Measurements from ENCODE around the gene KCNQ1OT1.

KCNQ1OT1 gene

GRCh38 chr11:2685566-2686359 lies 14.0 kb downstream of the KCNQ1OT1 start:
- DNase-seq = no peak

- no peak for DNase-seq
Measured at GRCh38 chr11:2685051-2685450, 14.7 kb downstream of the KCNQ1OT1 start.

GRCh38 chr11:2684581-2684980 lies 15.2 kb downstream of the KCNQ1OT1 start:
- DNase-seq = no peak

- no peak for DNase-seq
Measured at GRCh38 chr11:2683806-2684205, 16.0 kb downstream of the KCNQ1OT1 start.

GRCh38 chr11:2681408-2682145 lies 18.2 kb downstream of the KCNQ1OT1 start:
- no peak for DNase-seq

- DNase-seq = no peak
Measured at GRCh38 chr11:2679011-2679676, 20.6 kb downstream of the KCNQ1OT1 start.

GRCh38 chr11:2678396-2678795 lies 21.4 kb downstream of the KCNQ1OT1 start:
- DNase-seq = no peak

GRCh38 chr11:2677127-2677526 lies 22.7 kb downstream of the KCNQ1OT1 start:
- no peak for DNase-seq

- no peak for DNase-seq
Measured at GRCh38 chr11:2675540-2675939, 24.3 kb downstream of the KCNQ1OT1 start.

GRCh38 chr11:2674658-2675131 lies 25.1 kb downstream of the KCNQ1OT1 start:
- DNase-seq = no peak

GRCh38 chr11:2673871-2674471 lies 25.8 kb downstream of the KCNQ1OT1 start:
- DNase-seq = no peak

GRCh38 chr11:2673250-2673610 lies 26.6 kb downstream of the KCNQ1OT1 start:
- DNase-seq = no peak

- no peak for DNase-seq
Measured at GRCh38 chr11:2672553-2673249, 27.1 kb downstream of the KCNQ1OT1 start.

GRCh38 chr11:2671748-2672147 lies 28.0 kb downstream of the KCNQ1OT1 start:
- DNase-seq = no peak

- DNase-seq = no peak
Measured at GRCh38 chr11:2670541-2671100, 29.2 kb downstream of the KCNQ1OT1 start.

- no peak for DNase-seq
Measured at GRCh38 chr11:2669634-2670469, 29.9 kb downstream of the KCNQ1OT1 start.

GRCh38 chr11:2668876-2669275 lies 30.9 kb downstream of the KCNQ1OT1 start:
- DNase-seq = no peak

GRCh38 chr11:2667940-2668339 lies 31.9 kb downstream of the KCNQ1OT1 start:
- no peak for DNase-seq

GRCh38 chr11:2666828-2667570 lies 32.8 kb downstream of the KCNQ1OT1 start:
- no peak for DNase-seq

GRCh38 chr11:2666401-2666741 lies 33.4 kb downstream of the KCNQ1OT1 start:
- no peak for DNase-seq

Measured in NCI-H2227 treated with DMSO at 0.1 percent for 48 hours (cell line).